AG04449 (cell line): ENCODE results near the gene BTN2A1.

ENCODE experiments used
- CTCF ChIA-PET: fragments of 350-600 bp; formaldehyde crosslinking; extraction: SDS; loops from one replicate; lab custom pipeline; 2021; ENCODE audit warnings: antibody characterized with exemption; lab: Yijun Ruan, JAX
- POLR2A ChIA-PET: fragments of 400-600, 350-600 bp; formaldehyde crosslinking; extraction: SDS; loops from one replicate; lab custom pipeline; 2020; ENCODE audit warnings: antibody characterized with exemption, inconsistent platforms; lab: Yijun Ruan, JAX
- DNase-seq: peaks from one replicate; pipeline ENCODE4 v3.0.0-alpha.2; 2010; ENCODE audit warnings: low read depth, low spot score
- H3K4me3 ChIP-seq: 2 replicates; pipeline ENCODE4 v1.5.1; 2011; ENCODE audit warnings: low read depth, mild to moderate bottlenecking, control low read depth, low read length
- TF ChIP-seq, protein P1 (sequence below): IDR thresholded peaks from one replicate; pipeline ENCODE4 v1.5.1; 2011; ENCODE audit warnings: mild to moderate bottlenecking, moderate library complexity, low read length, control low read depth, inconsistent platforms; ENCODE audit not compliant: insufficient read depth; ENCODE audit errors: missing control alignments

Gene BTN2A1

GRCh38 chr6:26470643-26471042 is 12.9 kb downstream of the BTN2A1 start:
- TF ChIP-seq, protein P1, sequence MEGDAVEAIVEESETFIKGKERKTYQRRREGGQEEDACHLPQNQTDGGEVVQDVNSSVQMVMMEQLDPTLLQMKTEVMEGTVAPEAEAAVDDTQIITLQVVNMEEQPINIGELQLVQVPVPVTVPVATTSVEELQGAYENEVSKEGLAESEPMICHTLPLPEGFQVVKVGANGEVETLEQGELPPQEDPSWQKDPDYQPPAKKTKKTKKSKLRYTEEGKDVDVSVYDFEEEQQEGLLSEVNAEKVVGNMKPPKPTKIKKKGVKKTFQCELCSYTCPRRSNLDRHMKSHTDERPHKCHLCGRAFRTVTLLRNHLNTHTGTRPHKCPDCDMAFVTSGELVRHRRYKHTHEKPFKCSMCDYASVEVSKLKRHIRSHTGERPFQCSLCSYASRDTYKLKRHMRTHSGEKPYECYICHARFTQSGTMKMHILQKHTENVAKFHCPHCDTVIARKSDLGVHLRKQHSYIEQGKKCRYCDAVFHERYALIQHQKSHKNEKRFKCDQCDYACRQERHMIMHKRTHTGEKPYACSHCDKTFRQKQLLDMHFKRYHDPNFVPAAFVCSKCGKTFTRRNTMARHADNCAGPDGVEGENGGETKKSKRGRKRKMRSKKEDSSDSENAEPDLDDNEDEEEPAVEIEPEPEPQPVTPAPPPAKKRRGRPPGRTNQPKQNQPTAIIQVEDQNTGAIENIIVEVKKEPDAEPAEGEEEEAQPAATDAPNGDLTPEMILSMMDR = no peak
- no peak for DNase-seq
- CTCF ChIA-PET = no interaction called here
- POLR2A ChIA-PET = no interaction called here
- no peak overlapping the region for H3K4me3 ChIP-seq

DNA sequence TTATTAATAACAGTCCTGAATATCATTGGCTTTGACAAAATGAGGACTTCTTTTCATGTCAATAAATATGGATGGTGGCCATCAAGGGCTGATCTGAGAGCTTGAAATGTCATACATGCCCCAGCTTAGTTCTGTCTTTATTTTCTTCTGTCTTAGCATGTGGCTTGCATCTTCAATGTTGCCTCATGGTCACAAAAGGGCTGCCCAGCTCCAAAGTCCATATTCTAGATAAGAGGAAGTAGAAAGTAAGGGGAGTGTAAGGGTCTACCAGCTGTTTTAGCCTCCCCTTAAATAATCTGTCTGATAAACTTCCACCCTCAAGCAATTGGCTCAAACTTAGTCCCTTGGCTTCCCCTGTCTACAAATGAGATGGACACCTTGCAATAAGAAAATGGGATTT is 14.2 kb downstream of the BTN2A1 start:
- no peak for DNase-seq
- ChIA-PET CTCF (interaction anchor here (1.4 to 1.5 kb wide), 2 partner anchors 10 to 130 kb away, joined by 3 to 6 read pairs; no protein-coding TSS in a partner anchor), POLR2A (interaction anchor here (1.4 kb wide), 1 partner anchor 14 kb away, joined by 4 read pairs; the partner anchor contains the start of gene BTN2A1)
- TF ChIP-seq, protein P1 = no peak
- no peak overlapping the region for H3K4me3 ChIP-seq

- POLR2A ChIA-PET = interaction anchor here (1.4 kb wide), 1 partner anchor 15 kb away, joined by 4 read pairs; the partner anchor contains the start of gene BTN2A1
- no peak for DNase-seq
- CTCF ChIA-PET = interaction anchor here (1.4 to 1.8 kb wide), 3 partner anchors 11 to 131 kb away, joined by 3 to 6 read pairs (median 6); no protein-coding TSS in a partner anchor
- no peak overlapping the region for H3K4me3 ChIP-seq
- TF ChIP-seq, protein P1 = no peak
Measured at GRCh38 chr6:26472549-26473290, 15.0 kb downstream of the BTN2A1 start.

- CTCF ChIA-PET = interaction anchor here (1.0 to 1.8 kb wide), 3 partner anchors 12 to 133 kb away, joined by 3 to 6 read pairs (median 6); no protein-coding TSS in a partner anchor
- no peak for DNase-seq
- peak overlapping the region; percentile 53 for H3K4me3 ChIP-seq
- TF ChIP-seq, protein P1 = no peak
- POLR2A ChIA-PET = interaction anchor here (0.7 to 1.5 kb wide), 2 partner anchors 12 to 65 kb away, joined by 3 to 7 read pairs; partner anchors contain the start of gene HMGN4
Measured at GRCh38 chr6:26473429-26473757, 15.6 kb downstream of the BTN2A1 start.

GRCh38 chr6:26473758-26474438 is 16.1 kb downstream of the BTN2A1 start:
- DNase-seq = peak; percentile 84
- H3K4me3 ChIP-seq = peak overlapping the region; percentile 53
- CTCF ChIA-PET = interaction anchor here (1.0 to 1.8 kb wide), 3 partner anchors 11 to 133 kb away, joined by 3 to 6 read pairs (median 6); no protein-coding TSS in a partner anchor
- POLR2A ChIA-PET = interaction anchor here (0.6 to 1.5 kb wide), 5 partner anchors 11 to 142 kb away, joined by 3 to 7 read pairs (median 4); partner anchors contain the start of gene HMGN4
- TF ChIP-seq, protein P1 = no peak
